ENCODE results near the gene CRLF1. TPM values are rescaled to one million over a fixed set of nuclear protein-coding genes. Genes with fewer than 3 reads are reported as not detected.
A peak's percentile ranks its signal among the peaks of the same experiment; 100 is the strongest.
"Not testable (repeated sequence)": the region's sequence is repeated elsewhere in the genome, so short reads cannot be mapped to it uniquely, and the experiment has no call there.

CRLF1 gene
- total and polyA plus RNA-seq, 5 donors from 2014 or later, result 0.31 to 1.1 TPM; not detected in 3

DNA sequence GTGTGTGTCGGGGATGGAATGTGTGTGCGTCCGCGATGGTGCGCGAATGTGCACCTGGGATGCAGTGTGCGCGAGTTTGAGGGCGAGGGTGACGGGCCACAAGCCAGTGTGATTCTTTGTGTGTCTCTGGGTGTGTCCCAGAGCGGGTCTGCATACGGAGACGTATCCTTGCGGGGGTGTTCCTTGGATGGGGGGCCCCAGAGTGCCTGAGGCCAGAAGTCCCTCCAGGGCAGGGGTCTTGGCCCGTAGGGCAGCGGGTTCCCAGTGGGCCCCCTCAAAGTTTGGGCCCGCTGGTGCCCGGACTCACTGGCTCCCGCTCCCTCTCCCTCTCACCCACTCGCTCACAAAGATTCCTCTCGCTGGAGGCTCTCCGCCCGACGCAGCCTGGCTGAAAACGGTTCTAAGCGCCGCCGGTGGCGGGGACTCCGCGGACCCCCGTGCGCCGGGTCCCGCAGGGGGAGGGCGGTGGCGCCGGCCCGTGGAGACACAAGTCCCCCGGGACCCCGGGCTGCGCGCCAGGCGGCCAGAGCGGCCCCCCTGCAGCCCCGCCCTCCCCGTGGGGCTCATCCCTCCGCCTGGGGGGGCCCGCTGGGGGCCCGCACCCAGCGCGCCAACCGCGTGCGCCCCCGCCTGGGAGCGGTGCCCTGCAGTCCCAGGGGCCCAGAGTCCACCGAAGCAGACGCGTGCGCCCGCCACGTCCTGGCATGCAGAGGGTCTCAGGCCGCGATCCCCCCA lies 886 bp downstream of the CRLF1 start:
- Histone ChIP-seq H3K36me3 (ENCODE audit: control insufficient read depth, insufficient read depth, low read length) (no peaks in the 10 kb centered on the region), H3K27ac (ENCODE audit: insufficient read depth, low read length, poor library complexity, severe bottlenecking) (no peak overlapping the region), H3K4me1 (ENCODE audit: control insufficient read depth, insufficient read depth, low read length, poor library complexity, severe bottlenecking) (peaks cover 9% of the 10 kb centered on the region), H3K9me3 (ENCODE audit: control insufficient read depth in 2 of 2, low read length in 2 of 2) (no peaks in the 10 kb centered on the region), H3K4me3 (ENCODE audit: low read depth, low read length) (no peak overlapping the region), H3K27me3 (ENCODE audit: control insufficient read depth, insufficient read depth, low read length) (peaks cover 28% of the 10 kb centered on the region)
- H3K4me3 Mint-ChIP-seq, result peak overlapping the region in 2 of 4 donors; percentile 52 to 55
- H3K9me3 Mint-ChIP-seq, result peaks cover 0 to 2% (median 0%) of the 10 kb centered on the region in 7 donors
- peaks cover 57% of the 10 kb centered on the region for H3K27me3 Mint-ChIP-seq
- DNase-seq (no peak), ATAC-seq (ENCODE audit: low read depth in 2 of 2) (no peak)
- peak overlapping the region in 1 of 3 donors; percentile 38 for H3K27ac Mint-ChIP-seq
- peaks cover 0 to 17% (median 7%) of the 10 kb centered on the region in 4 donors for H3K4me1 Mint-ChIP-seq
- peaks cover 6% of the 10 kb centered on the region for H3K36me3 Mint-ChIP-seq

DNA sequence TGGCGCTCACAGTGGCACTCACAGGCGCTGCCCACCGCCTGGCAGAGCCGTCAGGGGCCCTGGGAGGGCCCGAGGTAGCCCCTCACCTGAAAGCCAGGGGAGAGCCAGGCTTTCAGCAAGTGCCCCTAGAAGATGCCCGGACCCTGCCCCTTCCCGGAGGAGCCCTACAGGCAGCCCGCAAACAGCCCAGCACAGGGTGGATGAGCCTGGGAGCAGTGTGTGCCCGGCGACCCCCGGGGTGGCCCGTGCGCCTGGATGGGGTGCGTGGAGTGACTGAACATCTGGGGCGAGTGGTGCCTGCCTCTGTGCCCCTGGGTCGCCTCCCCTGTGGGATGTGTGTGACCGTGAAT lies 1.4 kb downstream of the CRLF1 start:
- DNase-seq, result no peak
- Mint-ChIP-seq H3K27ac (no peak overlapping the region), H3K36me3 (peaks cover 6% of the 10 kb centered on the region), H3K9me3 (peaks cover 0 to 2% (median 0%) of the 10 kb centered on the region in 7 donors), H3K4me3 (peak overlapping the region in 2 of 4 donors; percentile 52 to 55), H3K27me3 (peaks cover 60% of the 10 kb centered on the region), H3K4me1 (peaks cover 0 to 17% (median 7%) of the 10 kb centered on the region in 4 donors)
- no peak for ATAC-seq (ENCODE audit: low read depth in 2 of 2)
- Histone ChIP-seq H3K9me3 (ENCODE audit: control insufficient read depth in 2 of 2, low read length in 2 of 2) (no peaks in the 10 kb centered on the region), H3K36me3 (ENCODE audit: control insufficient read depth, insufficient read depth, low read length) (no peaks in the 10 kb centered on the region), H3K27me3 (ENCODE audit: control insufficient read depth, insufficient read depth, low read length) (peaks cover 26% of the 10 kb centered on the region), H3K4me3 (ENCODE audit: low read depth, low read length) (no peak overlapping the region), H3K4me1 (ENCODE audit: control insufficient read depth, insufficient read depth, low read length, poor library complexity, severe bottlenecking) (peaks cover 6% of the 10 kb centered on the region), H3K27ac (ENCODE audit: insufficient read depth, low read length, poor library complexity, severe bottlenecking) (no peak overlapping the region)

DNA sequence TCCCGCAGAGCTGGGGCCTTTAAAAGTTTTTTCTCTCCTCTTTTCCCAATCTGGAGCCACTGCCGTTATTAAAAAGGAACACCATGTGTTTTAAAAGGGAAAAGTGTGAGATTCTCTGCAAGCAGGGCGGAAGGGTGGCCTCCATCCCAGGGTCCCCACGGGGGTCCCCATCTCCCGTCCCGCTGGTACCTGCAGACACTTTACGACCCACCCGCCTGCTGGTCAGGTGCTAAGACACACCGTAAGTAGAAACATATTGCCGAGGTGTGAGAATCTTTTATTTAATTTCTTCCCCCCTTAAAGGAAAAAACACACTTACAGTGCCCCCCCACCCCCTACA lies 1.8 kb downstream of the CRLF1 start:
- Histone ChIP-seq H3K36me3 (ENCODE audit: control insufficient read depth, insufficient read depth, low read length) (no peaks in the 10 kb centered on the region), H3K4me1 (ENCODE audit: control insufficient read depth, insufficient read depth, low read length, poor library complexity, severe bottlenecking) (peaks cover 6% of the 10 kb centered on the region), H3K9me3 (ENCODE audit: control insufficient read depth in 2 of 2, low read length in 2 of 2) (no peaks in the 10 kb centered on the region), H3K27me3 (ENCODE audit: control insufficient read depth, insufficient read depth, low read length) (peaks cover 24% of the 10 kb centered on the region), H3K4me3 (ENCODE audit: low read depth, low read length) (no peak overlapping the region), H3K27ac (ENCODE audit: insufficient read depth, low read length, poor library complexity, severe bottlenecking) (no peak overlapping the region)
- Mint-ChIP-seq H3K4me1 (peaks cover 0 to 17% (median 7%) of the 10 kb centered on the region in 4 donors), H3K36me3 (peaks cover 6% of the 10 kb centered on the region), H3K27me3 (peaks cover 60% of the 10 kb centered on the region), H3K9me3 (peaks cover 0 to 2% (median 0%) of the 10 kb centered on the region in 7 donors), H3K27ac (no peak overlapping the region), H3K4me3 (no peak overlapping the region)
- no peak for DNase-seq
- no peak for ATAC-seq (ENCODE audit: low read depth in 2 of 2)

GRCh38 chr19:18603958-18604819 lies 2.4 kb downstream of the CRLF1 start:
- peaks cover 0 to 2% (median 0%) of the 10 kb centered on the region in 7 donors for H3K9me3 Mint-ChIP-seq
- Histone ChIP-seq H3K27me3 (ENCODE audit: control insufficient read depth, insufficient read depth, low read length) (peaks cover 19% of the 10 kb centered on the region), H3K4me1 (ENCODE audit: control insufficient read depth, insufficient read depth, low read length, poor library complexity, severe bottlenecking) (peaks cover 6% of the 10 kb centered on the region), H3K9me3 (ENCODE audit: control insufficient read depth in 2 of 2, low read length in 2 of 2) (no peaks in the 10 kb centered on the region), H3K4me3 (ENCODE audit: low read depth, low read length) (no peak overlapping the region), H3K36me3 (ENCODE audit: control insufficient read depth, insufficient read depth, low read length) (no peaks in the 10 kb centered on the region), H3K27ac (ENCODE audit: insufficient read depth, low read length, poor library complexity, severe bottlenecking) (no peak overlapping the region)
- H3K4me1 Mint-ChIP-seq, result peaks cover 0 to 17% (median 7%) of the 10 kb centered on the region in 4 donors
- no peak overlapping the region for H3K4me3 Mint-ChIP-seq
- DNase-seq, result no peak
- H3K27ac Mint-ChIP-seq, result no peak overlapping the region
- ATAC-seq (ENCODE audit: low read depth in 2 of 2), result no peak
- H3K36me3 Mint-ChIP-seq, result peaks cover 4% of the 10 kb centered on the region
- peaks cover 59% of the 10 kb centered on the region for H3K27me3 Mint-ChIP-seq

DNA sequence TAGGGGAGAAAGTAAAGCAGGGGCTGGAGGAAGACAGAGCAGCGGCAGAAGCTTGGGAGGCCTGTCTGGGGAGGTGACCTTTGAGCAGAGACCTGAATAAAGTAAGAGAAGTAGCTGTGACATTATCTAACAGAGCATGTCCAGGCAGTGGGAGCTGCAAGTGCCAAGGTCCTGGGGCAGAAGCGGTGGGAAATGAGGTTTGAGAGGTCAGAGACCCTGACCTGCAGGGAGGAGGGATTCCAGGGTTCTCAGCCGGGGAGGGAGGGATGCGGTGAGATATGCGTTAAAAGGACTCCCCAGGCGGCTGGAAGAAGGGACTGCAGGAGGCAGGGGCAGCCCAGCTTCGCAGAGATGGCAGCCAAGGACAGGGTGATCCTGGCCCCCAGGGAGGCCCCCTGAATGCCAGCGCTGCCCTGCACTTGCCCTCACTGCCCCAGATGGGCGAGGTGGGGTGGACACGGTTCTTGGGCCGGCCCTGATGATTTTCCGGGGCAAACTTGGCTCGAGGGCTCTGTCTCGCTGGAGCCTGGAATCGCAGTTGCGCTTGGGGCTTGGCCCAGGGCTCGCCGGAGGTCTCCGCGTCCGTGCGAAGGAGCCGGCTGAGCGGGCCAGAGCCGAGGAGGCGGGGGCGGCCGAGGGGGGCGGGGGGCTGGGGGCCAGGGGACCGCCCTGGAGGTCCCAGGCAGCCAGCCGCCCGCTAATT lies 3.2 kb downstream of the CRLF1 start:
- Mint-ChIP-seq H3K27me3 (peaks cover 53% of the 10 kb centered on the region), H3K36me3 (peaks cover 3% of the 10 kb centered on the region), H3K4me1 (peaks cover 0 to 17% (median 7%) of the 10 kb centered on the region in 4 donors), H3K4me3 (peak overlapping the region in 2 of 4 donors; percentile 31 to 54), H3K27ac (no peak overlapping the region), H3K9me3 (peaks cover 0 to 2% (median 0%) of the 10 kb centered on the region in 7 donors)
- Histone ChIP-seq H3K36me3 (ENCODE audit: control insufficient read depth, insufficient read depth, low read length) (no peaks in the 10 kb centered on the region), H3K4me1 (ENCODE audit: control insufficient read depth, insufficient read depth, low read length, poor library complexity, severe bottlenecking) (peaks cover 6% of the 10 kb centered on the region), H3K9me3 (ENCODE audit: control insufficient read depth in 2 of 2, low read length in 2 of 2) (no peaks in the 10 kb centered on the region), H3K4me3 (ENCODE audit: low read depth, low read length) (no peak overlapping the region), H3K27ac (ENCODE audit: insufficient read depth, low read length, poor library complexity, severe bottlenecking) (no peak overlapping the region), H3K27me3 (ENCODE audit: control insufficient read depth, insufficient read depth, low read length) (peaks cover 14% of the 10 kb centered on the region)
- ATAC-seq (ENCODE audit: low read depth in 2 of 2) (peak in 1 of 2 donors; percentile 47), DNase-seq (no peak)

DNA sequence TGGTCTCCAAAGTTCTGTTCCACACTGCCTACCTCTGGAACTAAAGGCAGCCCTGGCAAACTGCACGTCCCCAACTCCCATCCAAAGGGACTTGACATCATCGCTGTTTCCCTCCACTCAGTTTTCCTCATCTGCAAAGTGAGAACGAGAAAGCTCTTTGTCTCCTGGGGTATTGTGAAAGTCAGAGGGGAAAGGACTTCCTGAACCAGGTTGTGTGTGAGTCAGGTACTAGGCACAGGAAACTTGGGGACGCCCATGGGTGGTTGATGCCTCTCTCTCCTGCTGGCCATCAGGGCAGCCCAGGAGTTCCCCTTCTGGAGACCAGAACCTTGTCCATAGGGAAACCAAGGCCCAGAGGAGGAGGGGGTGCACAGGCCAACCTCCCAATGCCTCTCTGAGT lies 4.7 kb downstream of the CRLF1 start:
- Histone ChIP-seq H3K4me1 (ENCODE audit: control insufficient read depth, insufficient read depth, low read length, poor library complexity, severe bottlenecking) (no peaks in the 10 kb centered on the region), H3K36me3 (ENCODE audit: control insufficient read depth, insufficient read depth, low read length) (no peaks in the 10 kb centered on the region), H3K27me3 (ENCODE audit: control insufficient read depth, insufficient read depth, low read length) (peaks cover 14% of the 10 kb centered on the region), H3K27ac (ENCODE audit: insufficient read depth, low read length, poor library complexity, severe bottlenecking) (no peak overlapping the region), H3K4me3 (ENCODE audit: low read depth, low read length) (no peak overlapping the region), H3K9me3 (ENCODE audit: control insufficient read depth in 2 of 2, low read length in 2 of 2) (no peaks in the 10 kb centered on the region)
- Mint-ChIP-seq H3K36me3 (peaks cover 3% of the 10 kb centered on the region), H3K27ac (no peak overlapping the region), H3K4me3 (no peak overlapping the region), H3K9me3 (peaks cover 0 to 2% (median 0%) of the 10 kb centered on the region in 7 donors), H3K4me1 (peaks cover 0 to 17% (median 7%) of the 10 kb centered on the region in 4 donors), H3K27me3 (peaks cover 43% of the 10 kb centered on the region)
- no peak for ATAC-seq (ENCODE audit: low read depth in 2 of 2)
- no peak for DNase-seq

- not testable (repeated sequence) for H3K4me1 ChIP-seq (ENCODE audit: control insufficient read depth, insufficient read depth, low read length, poor library complexity, severe bottlenecking); H3K4me3 ChIP-seq (ENCODE audit: low read depth, low read length); ATAC-seq (ENCODE audit: low read depth in 2 of 2); H3K27ac Mint-ChIP-seq; H3K27ac ChIP-seq (ENCODE audit: insufficient read depth, low read length, poor library complexity, severe bottlenecking); H3K36me3 Mint-ChIP-seq; H3K4me3 Mint-ChIP-seq; DNase-seq; H3K9me3 Mint-ChIP-seq; H3K9me3 ChIP-seq (ENCODE audit: control insufficient read depth in 2 of 2, low read length in 2 of 2); H3K36me3 ChIP-seq (ENCODE audit: control insufficient read depth, insufficient read depth, low read length)
- peaks cover 14% of the 10 kb centered on the region for H3K27me3 ChIP-seq (ENCODE audit: control insufficient read depth, insufficient read depth, low read length)
- H3K27me3 Mint-ChIP-seq, result peaks cover 49% of the 10 kb centered on the region
- peaks cover 0 to 21% (median 10%) of the 10 kb centered on the region in 4 donors for H3K4me1 Mint-ChIP-seq
These were observed 5.8 kb downstream of the CRLF1 start for GRCh38 chr19:18600692-18601397.
